OCI-LY1 (cell line): ENCODE results near the gene CD248.

Experiments
- H2AFZ ChIP-seq: fragments of 200-600 bp; sonication (generic), shearing (Covaris generic); 2 replicates; pipeline ENCODE4 v1.6.0; 2014; ENCODE audit warnings: antibody characterized with exemption, mild to moderate bottlenecking, low read length
- H3F3A ChIP-seq: fragments of 200-600 bp; sonication (generic), shearing (Covaris generic); 2 replicates; pipeline ENCODE4 v1.6.0; 2014; ENCODE audit warnings: mild to moderate bottlenecking, antibody characterized with exemption, low read length, moderate library complexity; ENCODE audit not compliant: insufficient read depth
- H3K27ac ChIP-seq: fragments of 200-600 bp; sonication (generic); 2 replicates; pipeline ENCODE4 v1.5.1; 2014; ENCODE audit warnings: low read length, mixed run types, mild to moderate bottlenecking, low read depth; ENCODE audit not compliant: poor library complexity, severe bottlenecking
- H3K27me3 ChIP-seq: fragments of 200-600 bp; sonication (generic); 2 replicates; pipeline ENCODE4 v1.6.0; 2014; ENCODE audit warnings: antibody characterized with exemption, mild to moderate bottlenecking, low read length, moderate library complexity; ENCODE audit not compliant: insufficient read depth
- H3K36me3 ChIP-seq: fragments of 200-600 bp; sonication (generic); 2 replicates; pipeline ENCODE4 v1.6.1; 2014; ENCODE audit warnings: mild to moderate bottlenecking, antibody characterized with exemption, low read length, moderate library complexity, mixed read lengths; ENCODE audit not compliant: insufficient read depth
- H3K4me1 ChIP-seq: fragments of 200-600 bp; sonication (generic); 2 replicates; pipeline ENCODE4 v1.5.1; 2014; ENCODE audit warnings: mild to moderate bottlenecking, low read length, moderate library complexity; ENCODE audit not compliant: insufficient read depth, severe bottlenecking
- H3K4me2 ChIP-seq: fragments of 200-600 bp; sonication (generic), shearing (Covaris generic); 2 replicates; pipeline ENCODE4 v1.6.1; 2014; ENCODE audit warnings: low read length
- H3K4me3 ChIP-seq: fragments of 200-600 bp; sonication (generic); 2 replicates; pipeline ENCODE4 v1.5.1; 2014; ENCODE audit warnings: low read length, low read depth, mild to moderate bottlenecking, mixed read lengths; ENCODE audit not compliant: poor library complexity, severe bottlenecking
- H3K79me2 ChIP-seq: fragments of 200-600 bp; shearing (Covaris generic); 2 replicates; pipeline ENCODE4 v1.6.1; 2016; ENCODE audit warnings: mixed run types, low read length, mixed read lengths; ENCODE audit not compliant: insufficient read depth
- H3K9ac ChIP-seq: fragments of 200-600 bp; sonication (generic), shearing (Covaris generic); 2 replicates; pipeline ENCODE4 v1.6.1; 2014; ENCODE audit warnings: mild to moderate bottlenecking, low read length, mixed read lengths
- H3K9me2 ChIP-seq: fragments of 200-600 bp; sonication (generic), shearing (Covaris generic); 2 replicates; pipeline ENCODE4 v1.6.1; 2014; ENCODE audit warnings: low read depth, mild to moderate bottlenecking, low read length, mixed read lengths
- H3K9me3 ChIP-seq: fragments of 200-600 bp; shearing (Covaris generic); 2 replicates; pipeline ENCODE4 v1.6.1; 2014; ENCODE audit warnings: low read length, mixed read lengths
- H4K20me1 ChIP-seq: fragments of 200-600 bp; sonication (generic), shearing (Covaris generic); 2 replicates; pipeline ENCODE4 v1.6.0; 2016; ENCODE audit warnings: mild to moderate bottlenecking, low read length; ENCODE audit not compliant: insufficient read depth
- EZH2 ChIP-seq: fragments of 200-600 bp; sonication (generic), shearing (Covaris generic); IDR thresholded peaks from 2 replicates; pipeline ENCODE4 v1.8.0; 2017; ENCODE audit warnings: borderline replicate concordance, mixed run types, mild to moderate bottlenecking, antibody characterized with exemption, low read length, moderate library complexity, mixed read lengths
- TF ChIP-seq, protein P1 (sequence below): fragments of 200-600 bp; sonication (generic), shearing (Covaris generic); IDR thresholded peaks from 2 replicates; pipeline ENCODE4 v1.5.1; 2017; ENCODE audit warnings: mild to moderate bottlenecking, antibody characterized with exemption, low read length, moderate library complexity, mixed read lengths

Gene CD248

DNA sequence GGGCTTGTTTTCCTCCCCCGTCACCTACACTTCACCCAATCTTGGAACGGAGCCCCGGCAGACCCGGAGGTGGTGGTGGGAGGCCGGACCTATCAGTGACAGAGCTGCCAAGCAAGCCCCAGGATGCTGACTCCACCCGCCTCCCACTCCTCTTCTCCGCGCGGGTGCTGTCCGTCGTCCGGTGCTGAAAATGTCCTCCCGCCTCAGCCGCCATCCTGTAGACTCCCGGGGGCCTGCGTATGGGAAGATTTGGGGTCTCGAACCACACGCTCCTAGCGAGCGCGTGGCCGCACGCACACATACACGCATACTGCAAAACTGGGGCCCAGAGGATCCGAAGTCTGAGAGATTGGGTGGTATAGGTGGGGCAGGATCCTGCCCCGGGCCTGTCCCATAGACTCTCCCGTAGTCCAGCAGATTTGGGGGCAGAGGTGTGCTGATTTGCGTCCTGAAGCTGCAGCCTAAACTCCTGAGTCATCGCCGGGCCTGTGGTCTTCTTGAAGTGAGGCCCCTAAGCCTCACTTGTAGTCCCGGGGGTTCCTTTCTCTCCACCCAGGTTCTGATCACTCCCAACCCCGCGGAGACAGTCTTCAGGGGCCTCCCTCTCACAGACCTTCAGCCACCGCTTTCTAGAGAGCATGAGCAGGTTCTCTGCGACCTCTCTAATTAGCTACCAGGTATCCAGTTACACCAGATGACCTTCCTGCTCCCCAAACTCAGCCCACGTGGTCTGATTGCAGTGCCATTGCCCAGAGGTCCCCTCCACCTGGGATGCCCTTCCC, 27.1 kb downstream of the CD248 start:
- Histone ChIP-seq H3K27me3 (no peaks in the 10 kb centered on the region), H4K20me1 (no peaks in the 10 kb centered on the region), H3K79me2 (no peaks in the 10 kb centered on the region), H3K4me3 (peak overlapping the region; percentile 71), H3K9me3 (no peaks in the 10 kb centered on the region), H3K4me2 (peak overlapping the region; percentile 56), H3K9ac (peak overlapping the region; percentile 43; the same call in 1 of the 2 replicates), H3F3A (no peaks in the 10 kb centered on the region), H2AFZ (no peak overlapping the region), H3K9me2 (no peaks in the 10 kb centered on the region), H3K4me1 (peaks cover 22% of the 10 kb centered on the region), H3K27ac (no peak overlapping the region), H3K36me3 (no peaks in the 10 kb centered on the region)
- TF ChIP-seq, protein P1, sequence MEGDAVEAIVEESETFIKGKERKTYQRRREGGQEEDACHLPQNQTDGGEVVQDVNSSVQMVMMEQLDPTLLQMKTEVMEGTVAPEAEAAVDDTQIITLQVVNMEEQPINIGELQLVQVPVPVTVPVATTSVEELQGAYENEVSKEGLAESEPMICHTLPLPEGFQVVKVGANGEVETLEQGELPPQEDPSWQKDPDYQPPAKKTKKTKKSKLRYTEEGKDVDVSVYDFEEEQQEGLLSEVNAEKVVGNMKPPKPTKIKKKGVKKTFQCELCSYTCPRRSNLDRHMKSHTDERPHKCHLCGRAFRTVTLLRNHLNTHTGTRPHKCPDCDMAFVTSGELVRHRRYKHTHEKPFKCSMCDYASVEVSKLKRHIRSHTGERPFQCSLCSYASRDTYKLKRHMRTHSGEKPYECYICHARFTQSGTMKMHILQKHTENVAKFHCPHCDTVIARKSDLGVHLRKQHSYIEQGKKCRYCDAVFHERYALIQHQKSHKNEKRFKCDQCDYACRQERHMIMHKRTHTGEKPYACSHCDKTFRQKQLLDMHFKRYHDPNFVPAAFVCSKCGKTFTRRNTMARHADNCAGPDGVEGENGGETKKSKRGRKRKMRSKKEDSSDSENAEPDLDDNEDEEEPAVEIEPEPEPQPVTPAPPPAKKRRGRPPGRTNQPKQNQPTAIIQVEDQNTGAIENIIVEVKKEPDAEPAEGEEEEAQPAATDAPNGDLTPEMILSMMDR = no peak
- no peak for TF ChIP-seq EZH2

DNA sequence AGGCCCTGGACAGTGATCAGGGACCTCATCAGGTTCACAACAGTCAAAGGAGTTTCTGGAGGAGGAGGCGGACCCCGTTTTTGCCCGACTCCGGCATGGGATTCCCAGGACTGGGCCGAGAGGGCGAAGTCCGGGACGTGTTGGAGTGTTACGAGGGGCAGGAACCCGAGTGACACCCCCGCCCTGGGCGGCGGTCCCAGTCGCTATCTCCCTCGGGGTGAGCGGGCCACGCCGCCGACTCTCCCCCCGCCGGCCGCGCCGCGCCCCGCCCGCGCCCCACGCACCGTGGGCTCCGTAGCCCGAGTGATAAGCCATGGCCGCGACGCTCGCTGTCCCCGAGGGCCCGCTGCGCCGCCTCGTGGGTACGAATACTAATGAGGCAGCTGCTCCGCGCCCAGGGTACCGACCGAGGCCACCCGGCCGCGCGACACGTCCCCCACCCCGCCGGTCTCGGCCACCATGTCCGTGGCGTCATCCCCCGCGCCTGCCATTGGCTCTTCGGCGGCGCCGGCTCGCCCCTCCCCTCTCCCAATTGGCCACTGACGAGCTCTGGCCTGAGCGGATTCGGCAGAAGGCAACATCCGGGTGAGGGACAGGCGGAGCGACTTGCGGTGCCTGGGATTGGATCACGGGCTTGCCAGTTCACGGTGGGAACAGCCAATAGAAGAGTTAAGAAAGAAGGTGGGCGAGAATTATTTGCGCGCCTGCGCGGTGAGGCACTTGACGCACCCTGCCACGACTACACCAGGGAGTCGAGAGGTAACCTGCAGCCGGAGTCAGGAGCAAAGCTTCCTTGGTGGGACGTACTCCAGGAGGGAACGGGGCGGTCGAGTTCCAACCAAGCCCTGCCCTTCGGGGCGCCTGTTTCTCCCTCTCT, 27.9 kb downstream of the CD248 start, which contains the start of gene YIF1A:
YIF1A (minus strand) TSS at position 473 of the 877 bp plus-strand sequence; CDS start at position 315, 158 bp downstream.
- peak within 1 kb of the TSS; percentile 92 for H3K4me2 ChIP-seq
- H3K79me2 ChIP-seq = no peaks in the 10 kb centered on the region
- peaks cover 22% of the 10 kb centered on the region for H3K4me1 ChIP-seq
- H4K20me1 ChIP-seq = no peaks in the 10 kb centered on the region
- H3K9ac ChIP-seq = peak within 1 kb of the TSS; percentile 78
- no peaks in the 10 kb centered on the region for H3F3A ChIP-seq
- no peaks in the 10 kb centered on the region for H3K36me3 ChIP-seq
- no peaks in the 10 kb centered on the region for H3K27me3 ChIP-seq
- TF ChIP-seq EZH2 = no peak
- TF ChIP-seq, protein P1 = no peak; the same call in 1 of the 2 replicates
- no peak within 1 kb of the TSS for H3K27ac ChIP-seq
- H2AFZ ChIP-seq = no peak within 1 kb of the TSS
- H3K9me3 ChIP-seq = no peaks in the 10 kb centered on the region
- H3K4me3 ChIP-seq = peak within 1 kb of the TSS; percentile 71
- no peaks in the 10 kb centered on the region for H3K9me2 ChIP-seq

DNA sequence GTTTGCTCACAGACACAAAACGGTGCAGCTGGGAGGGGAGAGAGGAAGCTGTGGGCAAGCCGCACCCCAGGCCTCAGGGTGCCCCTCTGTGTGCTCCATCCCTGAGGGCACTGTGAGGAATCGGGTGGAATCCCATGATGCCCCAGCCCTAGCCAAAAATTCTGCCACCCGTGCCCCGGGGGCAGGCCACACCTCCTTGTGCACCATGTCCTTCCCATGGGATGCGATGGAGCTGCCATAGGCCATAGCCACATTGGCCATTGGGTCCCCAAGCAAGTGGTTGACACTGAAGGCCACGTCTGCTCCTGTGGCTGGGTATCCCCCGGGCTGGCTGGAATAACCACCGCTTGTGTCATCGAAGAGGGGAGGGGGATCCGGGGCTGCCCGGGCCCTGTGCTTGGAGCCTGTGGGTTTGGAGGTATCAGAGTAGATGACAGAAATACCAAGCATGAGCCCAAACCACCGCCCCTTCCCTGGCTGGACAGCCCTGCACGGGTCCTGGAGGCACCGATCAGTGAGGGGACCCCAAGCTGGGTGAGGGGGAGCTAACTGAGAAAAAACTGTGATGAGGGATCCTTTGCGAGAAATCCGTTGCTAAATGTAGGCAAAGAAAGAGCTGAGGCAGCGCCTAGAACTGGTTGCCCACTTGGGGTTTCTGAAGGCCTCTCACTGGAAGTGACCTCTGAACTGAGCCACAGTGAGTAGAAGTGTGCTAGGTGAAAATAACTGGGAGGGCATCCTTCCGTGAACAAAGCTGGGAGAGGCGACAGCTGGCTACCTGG, 28.8 kb downstream of the CD248 start:
- no peak overlapping the region for H2AFZ ChIP-seq
- peak overlapping the region; percentile 71 for H3K4me3 ChIP-seq
- H3K79me2 ChIP-seq = no peaks in the 10 kb centered on the region
- peak overlapping the region; percentile 78 for H3K9ac ChIP-seq
- H3K4me1 ChIP-seq = peaks cover 22% of the 10 kb centered on the region
- TF ChIP-seq EZH2 = no peak
- TF ChIP-seq, protein P1 = no peak
- peak overlapping the region; percentile 92 for H3K4me2 ChIP-seq
- no peaks in the 10 kb centered on the region for H4K20me1 ChIP-seq
- H3F3A ChIP-seq = no peaks in the 10 kb centered on the region
- H3K9me2 ChIP-seq = no peaks in the 10 kb centered on the region
- no peaks in the 10 kb centered on the region for H3K36me3 ChIP-seq
- no peaks in the 10 kb centered on the region for H3K27me3 ChIP-seq
- H3K9me3 ChIP-seq = no peaks in the 10 kb centered on the region
- H3K27ac ChIP-seq = no peak overlapping the region
